ENCODE measurements around the gene ZNF385B. TPM values are rescaled to one million over a fixed set of nuclear protein-coding genes. Genes with fewer than 3 reads are reported as not detected.
"Not testable (repeated sequence)": the region's sequence is repeated elsewhere in the genome, so short reads cannot be mapped to it uniquely, and the experiment has no call there.

The ZNF385B gene
- total and polyA plus RNA-seq, 2 donors from 2014 or later = 5.9 to 10.9 TPM

DNA sequence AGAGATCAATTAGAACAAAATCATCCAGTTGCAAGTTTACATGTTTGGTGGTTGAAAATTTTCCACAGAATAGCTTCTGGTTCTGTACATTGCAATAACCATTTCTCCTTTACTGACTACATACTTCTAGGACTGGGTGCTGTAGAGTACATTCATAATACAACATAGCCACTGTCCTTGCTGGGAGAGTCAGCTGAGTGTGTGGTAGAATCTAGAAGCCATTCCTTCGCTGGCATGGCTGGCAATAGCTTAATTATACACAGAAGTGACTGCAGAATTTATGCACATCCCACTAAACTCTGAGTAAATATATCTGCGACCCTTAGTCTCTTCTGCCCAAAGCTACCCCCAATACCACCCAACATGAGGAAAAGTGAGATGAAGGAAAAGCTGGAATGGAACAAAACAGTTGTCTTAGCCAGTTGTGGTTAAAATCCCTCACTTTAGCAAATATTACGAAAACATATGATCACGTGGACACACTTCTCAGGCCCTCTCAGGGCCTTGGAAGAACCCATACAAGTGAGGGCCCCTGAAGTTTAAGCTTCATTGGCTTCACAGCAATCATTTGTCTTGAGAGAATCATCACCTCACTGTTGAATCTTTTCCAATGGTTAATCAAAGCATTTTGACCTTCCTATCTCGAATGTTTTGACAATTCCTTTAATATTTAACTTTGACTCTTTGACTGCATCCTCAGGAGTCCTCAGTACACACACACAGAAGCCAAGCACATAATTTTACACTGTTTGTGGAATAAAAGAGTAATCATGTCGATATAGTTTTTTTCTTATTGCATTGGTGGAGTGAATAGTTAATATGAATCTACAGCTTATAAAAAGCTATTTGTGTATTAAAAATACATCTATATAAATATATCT, 225.1 kb downstream of the ZNF385B start:
- peak overlapping the region in 1 of 2 donors; percentile 38 for H3K27ac ChIP-seq (ENCODE audit: low read depth in 2 of 2, low read length in 2 of 2)
- H3K36me3 ChIP-seq (ENCODE audit: control insufficient read depth in 2 of 3, insufficient read depth in 3 of 3, low read length in 3 of 3) = no peaks in the 10 kb centered on the region
- FAIRE-seq (peak; percentile 19), DNase-seq (peak in 2 of 5 donors; percentile 7 to 14)
- intact Hi-C loops (cut with DNase I) = no loop called here
- no peaks in the 10 kb centered on the region for H3K4me1 ChIP-seq (ENCODE audit: control insufficient read depth in 2 of 3, insufficient read depth in 2 of 3, low read depth in 1 of 3, low read length in 3 of 3)
- H3K4me3 ChIP-seq (ENCODE audit: low read length in 3 of 3) = peak overlapping the region in 1 of 3 donors; percentile 9
- no peaks in the 10 kb centered on the region for H3K27me3 ChIP-seq (ENCODE audit: control insufficient read depth, insufficient read depth, low read length)
- no peaks in the 10 kb centered on the region for H3K9me3 ChIP-seq (ENCODE audit: control insufficient read depth in 2 of 3, insufficient read depth in 1 of 3, low read length in 3 of 3)
- TF ChIP-seq, protein P1, sequence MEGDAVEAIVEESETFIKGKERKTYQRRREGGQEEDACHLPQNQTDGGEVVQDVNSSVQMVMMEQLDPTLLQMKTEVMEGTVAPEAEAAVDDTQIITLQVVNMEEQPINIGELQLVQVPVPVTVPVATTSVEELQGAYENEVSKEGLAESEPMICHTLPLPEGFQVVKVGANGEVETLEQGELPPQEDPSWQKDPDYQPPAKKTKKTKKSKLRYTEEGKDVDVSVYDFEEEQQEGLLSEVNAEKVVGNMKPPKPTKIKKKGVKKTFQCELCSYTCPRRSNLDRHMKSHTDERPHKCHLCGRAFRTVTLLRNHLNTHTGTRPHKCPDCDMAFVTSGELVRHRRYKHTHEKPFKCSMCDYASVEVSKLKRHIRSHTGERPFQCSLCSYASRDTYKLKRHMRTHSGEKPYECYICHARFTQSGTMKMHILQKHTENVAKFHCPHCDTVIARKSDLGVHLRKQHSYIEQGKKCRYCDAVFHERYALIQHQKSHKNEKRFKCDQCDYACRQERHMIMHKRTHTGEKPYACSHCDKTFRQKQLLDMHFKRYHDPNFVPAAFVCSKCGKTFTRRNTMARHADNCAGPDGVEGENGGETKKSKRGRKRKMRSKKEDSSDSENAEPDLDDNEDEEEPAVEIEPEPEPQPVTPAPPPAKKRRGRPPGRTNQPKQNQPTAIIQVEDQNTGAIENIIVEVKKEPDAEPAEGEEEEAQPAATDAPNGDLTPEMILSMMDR (IDR thresholded peaks at IDR 0.05; ENCODE audit: borderline replicate concordance, extremely low read depth, insufficient read depth) = no peak
- no peak overlapping the region for H3K9ac ChIP-seq (ENCODE audit: low read length in 3 of 3)

- H3K4me1 ChIP-seq (ENCODE audit: control insufficient read depth in 2 of 3, insufficient read depth in 2 of 3, low read depth in 1 of 3, low read length in 3 of 3); H3K9ac ChIP-seq (ENCODE audit: low read length in 3 of 3); H3K27me3 ChIP-seq (ENCODE audit: control insufficient read depth, insufficient read depth, low read length); H3K36me3 ChIP-seq (ENCODE audit: control insufficient read depth in 2 of 3, insufficient read depth in 3 of 3, low read length in 3 of 3); intact Hi-C loops (cut with DNase I); H3K4me3 ChIP-seq (ENCODE audit: low read length in 3 of 3); H3K9me3 ChIP-seq (ENCODE audit: control insufficient read depth in 2 of 3, insufficient read depth in 1 of 3, low read length in 3 of 3); DNase-seq; FAIRE-seq; H3K27ac ChIP-seq (ENCODE audit: low read depth in 2 of 2, low read length in 2 of 2): not testable (repeated sequence)
Measured at GRCh38 chr2:179631769-179632385, 229.5 kb downstream of the ZNF385B start.

DNA sequence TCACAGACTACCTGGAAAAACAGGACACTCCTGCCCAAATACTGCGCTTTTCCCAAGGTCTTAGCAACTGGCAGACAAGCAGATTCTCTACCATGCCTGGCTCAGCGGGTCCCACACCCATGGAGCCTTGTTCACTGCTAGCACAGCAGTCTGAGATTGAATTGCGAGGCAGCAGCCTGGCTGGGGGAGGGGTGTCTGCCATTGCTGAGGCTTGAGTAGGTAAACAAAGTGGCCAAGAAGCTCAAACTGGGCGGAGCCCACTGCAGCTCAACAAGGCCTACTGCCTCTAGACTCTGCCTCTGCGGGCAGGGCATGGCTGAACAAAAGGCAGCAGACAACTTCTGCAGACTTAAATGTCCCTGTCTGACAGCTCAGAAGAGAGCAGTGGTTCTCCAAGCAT, 231.6 kb downstream of the ZNF385B start:
- H3K4me1 ChIP-seq (ENCODE audit: control insufficient read depth in 2 of 3, insufficient read depth in 2 of 3, low read depth in 1 of 3, low read length in 3 of 3); H3K36me3 ChIP-seq (ENCODE audit: control insufficient read depth in 2 of 3, insufficient read depth in 3 of 3, low read length in 3 of 3); intact Hi-C loops (cut with DNase I); H3K27ac ChIP-seq (ENCODE audit: low read depth in 2 of 2, low read length in 2 of 2); FAIRE-seq; H3K9me3 ChIP-seq (ENCODE audit: control insufficient read depth in 2 of 3, insufficient read depth in 1 of 3, low read length in 3 of 3); H3K27me3 ChIP-seq (ENCODE audit: control insufficient read depth, insufficient read depth, low read length); H3K4me3 ChIP-seq (ENCODE audit: low read length in 3 of 3); DNase-seq; H3K9ac ChIP-seq (ENCODE audit: low read length in 3 of 3): not testable (repeated sequence)

- TF ChIP-seq, protein P1 (IDR thresholded peaks at IDR 0.05; ENCODE audit: borderline replicate concordance, extremely low read depth, insufficient read depth) = no peak
- no peak for FAIRE-seq
Measured at GRCh38 chr2:179626261-179626660, 235.2 kb downstream of the ZNF385B start.

More at GRCh38 chr2:179626261-179626660, 235.2 kb downstream of the ZNF385B start:
- Histone ChIP-seq H3K4me1 (ENCODE audit: control insufficient read depth in 2 of 3, insufficient read depth in 2 of 3, low read depth in 1 of 3, low read length in 3 of 3) (peaks cover 0 to 4% (median 0%) of the 10 kb centered on the region in 3 donors), H3K4me3 (ENCODE audit: low read length in 3 of 3) (no peak overlapping the region), H3K9me3 (ENCODE audit: control insufficient read depth in 2 of 3, insufficient read depth in 1 of 3, low read length in 3 of 3) (no peaks in the 10 kb centered on the region), H3K9ac (ENCODE audit: low read length in 3 of 3) (no peak overlapping the region), H3K27me3 (ENCODE audit: control insufficient read depth, insufficient read depth, low read length) (no peaks in the 10 kb centered on the region), H3K27ac (ENCODE audit: low read depth in 2 of 2, low read length in 2 of 2) (no peak overlapping the region), H3K36me3 (ENCODE audit: control insufficient read depth in 2 of 3, insufficient read depth in 3 of 3, low read length in 3 of 3) (no peaks in the 10 kb centered on the region)
- intact Hi-C loops (cut with DNase I) = no loop called here
- DNase-seq = no peak
